ENCODE measurements around the gene FBXW9.
A peak's percentile ranks its signal among the peaks of the same experiment; 100 is the strongest.
"Not testable (repeated sequence)": the region's sequence is repeated elsewhere in the genome, so short reads cannot be mapped to it uniquely, and the experiment has no call there.

Gene FBXW9

GRCh38 chr19:12696366-12697335 lies at the start of gene FBXW9:
FBXW9 (minus strand) TSS chr19:12696631; CDS start chr19:12696581, 50 bp downstream.
- peak in 1 of 2 experiments; percentile 73 for DNase-seq

GRCh38 chr19:12745166-12745897 lies 48.9 kb upstream of the FBXW9 start:
- DNase-seq, result no peak

GRCh38 chr19:12737835-12738351 lies 41.5 kb upstream of the FBXW9 start:
- DNase-seq, result no peak

GRCh38 chr19:12736995-12737834 lies 40.8 kb upstream of the FBXW9 start, which contains the start of gene GET3:
GET3 (plus strand) TSS chr19:12737497; CDS start chr19:12737506, 9 bp downstream.
- DNase-seq, result peak; percentile 97 to 98

- no peak for DNase-seq
Observed at GRCh38 chr19:12733369-12734214, 37.2 kb upstream of the FBXW9 start.

GRCh38 chr19:12731337-12731736 lies 34.9 kb upstream of the FBXW9 start:
- no peak for DNase-seq

GRCh38 chr19:12730064-12730463 lies 33.6 kb upstream of the FBXW9 start:
- no peak for DNase-seq

GRCh38 chr19:12727745-12728433 lies 31.5 kb upstream of the FBXW9 start:
- DNase-seq, result no peak

- DNase-seq, result no peak
Observed at GRCh38 chr19:12726988-12727316, 30.5 kb upstream of the FBXW9 start.

- not testable (repeated sequence) for DNase-seq
Observed at GRCh38 chr19:12725612-12726011, 29.2 kb upstream of the FBXW9 start.

GRCh38 chr19:12723641-12724426 lies 27.4 kb upstream of the FBXW9 start, which contains the start of gene TNPO2:
TNPO2 (minus strand) TSS chr19:12723932; CDS start chr19:12720977, 2,955 bp downstream.
- DNase-seq, result peak in 1 of 2 experiments; percentile 1

- DNase-seq, result no peak
Observed at GRCh38 chr19:12723381-12723640, 26.9 kb upstream of the FBXW9 start.

- peak; percentile 40 to 84 for DNase-seq
Observed at GRCh38 chr19:12722566-12723380, 26.3 kb upstream of the FBXW9 start.

GRCh38 chr19:12721656-12722565 lies 25.5 kb upstream of the FBXW9 start:
- no peak for DNase-seq

- no peak for DNase-seq
Observed at GRCh38 chr19:12720851-12721655, 24.6 kb upstream of the FBXW9 start.

GRCh38 chr19:12720296-12720695 lies 23.9 kb upstream of the FBXW9 start:
- no peak for DNase-seq

- no peak for DNase-seq
Observed at GRCh38 chr19:12715929-12716328, 19.5 kb upstream of the FBXW9 start.
